Activated CD8-positive, alpha-beta memory T cell treated with anti-CD3 and anti-CD28 coated beads, Interleukin-2, amount 50 U/mL, for 24 hours (primary cell): ENCODE measurements around the gene CDKAL1.

ENCODE experiments used
- DNase-seq: peaks from one replicate; pipeline ENCODE4 v3.0.0-alpha.2; 2020; ENCODE audit errors: extremely low read depth

The CDKAL1 gene

DNA sequence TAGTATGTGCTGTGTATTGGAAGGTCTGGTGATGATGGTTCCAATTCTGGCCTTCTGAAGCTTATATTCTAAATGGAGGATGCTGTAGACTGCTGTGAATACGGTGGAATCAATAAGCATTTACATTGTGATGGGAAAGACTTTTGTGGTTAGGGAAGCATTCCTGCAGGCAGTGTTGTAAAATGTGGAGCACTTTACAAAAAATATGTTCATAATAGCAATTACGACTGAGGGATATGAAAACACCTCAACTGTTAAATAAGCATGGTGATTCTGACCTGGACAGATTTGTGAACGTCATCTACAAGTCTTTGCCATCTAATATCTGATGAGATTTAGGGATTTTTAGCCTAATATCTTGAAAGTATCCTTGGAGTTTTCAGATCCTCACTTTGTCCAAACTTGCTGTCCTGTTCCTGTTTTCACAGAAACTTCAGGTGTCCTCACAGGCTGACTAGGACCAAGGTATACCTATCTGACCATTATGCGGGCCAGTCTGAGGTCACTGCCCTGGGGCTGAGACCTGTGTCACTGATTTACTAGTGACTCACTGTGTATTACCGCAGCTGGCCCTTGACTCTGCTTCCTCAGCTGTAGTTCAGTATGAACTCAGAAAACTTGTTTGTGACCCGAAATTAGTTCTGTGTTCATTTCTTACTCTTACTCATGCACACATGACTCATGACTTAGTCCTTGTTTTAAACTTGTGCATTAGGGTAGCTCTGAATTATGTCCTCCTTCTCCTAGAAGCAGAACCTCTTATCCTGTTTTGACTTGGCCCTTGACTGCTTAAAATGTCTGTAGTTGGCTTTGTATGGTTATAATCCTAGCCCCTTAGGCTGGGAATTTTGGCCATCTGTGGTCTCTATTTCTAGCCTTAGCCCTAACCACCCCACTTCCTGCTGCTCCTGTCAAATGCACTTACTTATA lies 343.0 kb downstream of the CDKAL1 start:
- no peak for DNase-seq

DNA sequence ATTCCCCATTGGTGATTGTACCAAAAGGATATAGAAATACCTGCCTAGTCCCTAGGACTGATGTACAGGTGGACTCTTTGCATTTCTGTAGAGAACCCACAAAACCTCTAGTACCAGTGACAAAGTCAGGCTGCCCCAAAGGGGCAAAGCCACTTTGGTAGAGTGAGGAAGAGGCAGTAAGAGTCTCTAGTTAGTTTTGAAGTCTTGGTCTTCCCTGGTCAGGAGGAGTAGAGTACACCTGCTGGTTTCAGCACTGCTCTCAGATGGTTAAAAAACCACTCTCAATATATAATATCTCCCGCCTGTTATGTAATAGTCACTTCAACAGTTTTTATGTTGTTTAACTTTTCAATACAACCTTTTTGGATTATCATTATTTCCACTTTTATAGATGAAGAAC lies 344.9 kb downstream of the CDKAL1 start:
- no peak for DNase-seq

DNA sequence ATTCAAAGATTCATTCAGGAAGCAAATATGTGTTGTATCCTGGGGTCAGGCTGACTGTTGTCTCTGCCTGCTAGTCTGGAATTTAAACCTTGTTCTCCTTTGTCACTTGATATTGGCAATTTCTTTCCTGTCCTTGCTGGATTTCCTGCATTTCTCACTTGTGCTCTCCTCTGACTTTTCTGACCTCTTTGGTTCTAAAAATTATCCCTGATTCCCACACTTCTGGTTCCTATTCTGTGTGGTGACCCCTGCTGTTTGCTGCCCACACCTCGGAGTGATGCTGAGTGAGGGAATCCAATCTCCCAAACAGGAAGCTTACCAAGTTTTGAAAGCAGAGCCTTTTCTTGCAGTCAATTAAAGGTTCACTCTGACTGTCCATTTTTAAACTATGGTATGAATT lies 345.3 kb downstream of the CDKAL1 start:
- no peak for DNase-seq

DNA sequence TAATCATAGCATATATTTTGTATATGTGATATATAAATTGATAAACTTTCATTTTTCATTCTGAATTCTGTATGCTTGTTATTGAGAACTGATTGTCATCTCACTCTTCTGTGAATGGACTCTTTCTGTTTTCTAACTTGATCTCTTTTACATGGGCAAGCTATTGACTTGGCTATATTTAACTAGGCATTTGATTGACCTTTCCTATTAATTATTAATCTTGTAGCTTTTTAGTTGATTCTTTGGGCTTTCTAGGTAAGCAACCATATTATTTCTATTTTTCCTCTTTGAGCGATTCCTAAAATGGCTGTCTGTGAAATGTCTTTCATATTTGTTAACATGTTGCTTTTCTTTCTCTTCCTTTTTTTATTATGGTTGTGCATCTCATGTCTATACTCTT lies 347.1 kb downstream of the CDKAL1 start:
- no peak for DNase-seq

DNA sequence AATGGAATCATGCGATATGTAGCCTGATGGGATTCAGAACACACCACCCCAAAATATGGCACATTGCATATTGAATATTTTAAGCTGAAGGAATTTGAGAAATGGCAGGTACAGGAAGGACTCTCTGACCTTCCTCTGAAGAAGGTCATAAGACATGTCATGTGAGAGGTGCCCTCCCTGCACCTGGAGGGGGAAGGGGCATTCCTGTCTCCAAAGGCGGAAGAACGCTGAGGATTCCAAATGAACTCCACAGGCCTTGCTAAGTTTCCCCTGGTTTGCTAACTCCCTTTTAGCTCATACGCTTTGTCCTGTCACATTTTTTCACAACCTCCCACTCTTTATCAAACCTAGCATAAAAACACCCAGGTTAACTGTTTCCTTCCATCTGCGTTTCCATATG lies 347.8 kb downstream of the CDKAL1 start:
- DNase-seq = no peak

DNA sequence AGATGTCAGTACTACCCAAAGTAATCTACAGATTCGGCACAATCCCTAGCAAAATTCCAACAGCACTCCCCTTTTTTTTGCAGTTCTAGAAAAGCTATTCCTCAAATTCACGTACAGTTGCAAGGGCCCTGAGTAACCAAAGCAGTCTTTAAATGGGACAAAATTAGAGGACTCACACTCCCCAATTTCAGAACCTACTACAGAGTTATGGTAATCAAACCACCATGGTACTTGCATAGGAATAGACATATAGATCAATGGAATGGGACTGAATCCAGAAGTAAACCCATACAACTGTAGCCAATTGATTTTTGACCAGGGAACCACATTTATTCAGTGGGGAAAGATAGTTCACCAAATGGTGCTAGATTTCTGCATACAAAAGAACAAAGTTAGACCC lies 350.8 kb downstream of the CDKAL1 start:
- DNase-seq = no peak

DNA sequence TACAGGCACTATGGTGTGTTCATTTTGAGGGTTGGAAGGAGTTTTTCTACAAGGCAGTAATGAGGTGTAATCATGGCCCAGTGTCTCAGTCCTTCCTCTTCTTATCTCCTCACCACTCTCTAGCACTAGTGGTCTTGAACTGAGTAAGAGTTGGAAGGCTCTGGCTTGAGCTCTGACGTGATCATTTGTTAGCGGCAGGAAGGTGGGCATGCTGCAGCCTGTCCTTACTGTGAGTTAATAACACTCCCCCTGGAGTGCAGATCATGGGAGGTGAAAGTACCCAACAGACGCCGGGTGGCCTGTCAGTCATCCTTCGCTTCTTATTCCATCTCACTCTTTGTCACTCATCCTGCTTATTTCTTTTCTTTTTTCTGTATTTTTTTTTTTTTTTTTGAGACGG lies 356.9 kb downstream of the CDKAL1 start:
- DNase-seq = no peak

DNA sequence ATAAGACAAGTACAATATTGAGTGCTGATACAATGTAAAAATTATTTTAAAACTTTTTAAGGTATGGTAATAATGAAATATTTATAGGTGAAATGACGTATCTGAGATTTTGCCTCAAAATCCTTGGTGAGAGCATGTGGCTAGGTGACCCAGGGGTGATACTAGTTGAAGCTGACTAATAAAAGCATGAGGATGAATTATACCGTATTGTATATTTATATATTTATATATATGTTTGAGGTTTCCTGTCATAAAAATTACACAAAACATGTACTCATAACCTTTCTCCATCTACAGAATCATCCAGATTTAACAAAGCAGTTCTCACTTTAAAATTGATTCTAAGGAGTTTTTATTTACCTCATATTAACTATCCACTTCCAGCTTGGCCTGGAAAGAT lies 358.1 kb downstream of the CDKAL1 start:
- no peak for DNase-seq

DNA sequence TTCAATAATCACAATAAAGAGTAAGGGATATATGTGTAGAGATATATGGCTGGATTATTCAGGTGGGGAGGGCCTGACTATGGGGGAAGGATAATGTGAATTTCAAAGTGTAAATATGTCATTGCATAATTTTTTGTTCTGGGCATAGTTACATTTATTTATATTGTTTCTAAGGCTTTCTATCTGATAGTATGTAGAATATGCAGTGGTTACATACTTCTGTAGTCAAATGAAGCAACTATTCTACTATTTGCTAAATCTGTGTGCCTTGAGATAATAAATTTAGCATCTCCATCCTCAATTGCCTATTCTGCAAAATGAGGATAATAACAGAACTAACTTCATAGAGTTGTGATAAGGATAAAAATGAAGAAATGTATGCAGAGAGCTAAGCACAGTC lies 359.2 kb downstream of the CDKAL1 start:
- no peak for DNase-seq

DNA sequence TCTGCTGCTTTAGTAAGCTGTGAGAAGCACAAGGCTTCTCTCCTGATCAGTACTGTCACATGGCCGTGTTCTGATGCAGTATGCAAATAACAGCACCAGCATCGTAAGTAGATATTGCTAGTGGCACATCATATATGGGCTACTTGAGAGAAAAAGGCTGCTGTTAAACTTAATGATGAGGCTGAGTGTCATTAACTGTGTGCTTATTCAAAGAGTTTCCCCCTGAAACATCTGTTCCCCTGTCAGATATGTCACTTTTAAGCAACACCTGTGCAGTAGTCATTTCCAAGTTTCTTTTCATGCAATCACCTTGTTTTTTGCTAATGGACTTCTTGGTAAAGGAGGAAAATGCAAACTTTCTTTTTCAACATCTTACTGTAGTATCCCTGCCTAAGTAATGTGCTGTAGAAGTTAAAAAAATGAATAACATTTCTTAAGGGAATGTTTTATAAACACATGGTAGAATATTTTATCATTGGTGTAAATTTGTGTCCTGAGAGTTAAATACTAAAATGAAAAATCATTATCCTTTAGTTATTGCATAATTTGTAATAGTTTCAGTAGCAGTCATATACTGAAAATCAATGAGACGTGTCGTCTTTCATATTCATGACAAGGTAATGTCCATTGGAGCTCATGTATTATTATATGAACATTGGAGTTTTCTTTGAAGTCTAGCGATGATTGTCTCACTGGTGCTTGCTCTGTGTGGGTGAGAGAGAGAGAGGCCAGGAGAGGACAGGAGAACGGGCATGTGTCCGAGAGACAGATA lies 366.3 kb downstream of the CDKAL1 start:
- no peak for DNase-seq

DNA sequence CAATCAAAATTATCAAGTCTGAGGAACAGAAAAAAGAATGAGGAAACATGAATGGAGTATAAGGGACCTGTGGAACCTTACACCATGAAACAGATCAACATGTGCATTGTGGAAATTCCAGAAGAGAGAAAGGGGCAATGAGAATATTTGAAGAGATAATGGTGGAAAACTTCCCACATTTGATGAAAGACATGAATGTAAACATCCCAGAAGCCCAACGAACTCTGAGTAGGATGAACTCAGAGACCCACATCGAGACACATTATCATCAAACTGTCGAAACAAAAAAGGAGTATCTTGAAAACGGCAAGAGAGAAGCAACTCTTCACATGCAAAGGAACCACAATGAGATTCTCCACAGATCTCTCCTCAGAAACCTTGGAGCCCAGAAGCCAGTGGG lies 371.1 kb downstream of the CDKAL1 start:
- DNase-seq = no peak

DNA sequence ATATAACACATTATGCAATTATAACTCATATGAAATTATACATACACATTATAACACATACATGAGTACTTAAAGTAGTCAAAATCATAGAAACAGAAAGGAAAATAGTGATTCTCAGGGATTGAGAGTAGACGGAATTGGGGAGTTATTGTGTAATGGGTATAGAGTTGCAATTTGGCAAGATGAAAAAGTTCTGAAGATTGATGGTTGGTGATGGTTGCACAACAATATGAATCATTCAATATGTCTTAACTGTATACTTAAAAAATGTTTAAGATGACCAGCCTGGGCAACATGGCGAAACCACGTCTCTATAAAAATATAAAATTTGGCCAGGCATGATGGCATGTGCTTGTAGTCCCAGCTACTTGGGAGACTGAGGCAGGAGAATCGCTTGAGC lies 372.7 kb downstream of the CDKAL1 start:
- no peak for DNase-seq

DNA sequence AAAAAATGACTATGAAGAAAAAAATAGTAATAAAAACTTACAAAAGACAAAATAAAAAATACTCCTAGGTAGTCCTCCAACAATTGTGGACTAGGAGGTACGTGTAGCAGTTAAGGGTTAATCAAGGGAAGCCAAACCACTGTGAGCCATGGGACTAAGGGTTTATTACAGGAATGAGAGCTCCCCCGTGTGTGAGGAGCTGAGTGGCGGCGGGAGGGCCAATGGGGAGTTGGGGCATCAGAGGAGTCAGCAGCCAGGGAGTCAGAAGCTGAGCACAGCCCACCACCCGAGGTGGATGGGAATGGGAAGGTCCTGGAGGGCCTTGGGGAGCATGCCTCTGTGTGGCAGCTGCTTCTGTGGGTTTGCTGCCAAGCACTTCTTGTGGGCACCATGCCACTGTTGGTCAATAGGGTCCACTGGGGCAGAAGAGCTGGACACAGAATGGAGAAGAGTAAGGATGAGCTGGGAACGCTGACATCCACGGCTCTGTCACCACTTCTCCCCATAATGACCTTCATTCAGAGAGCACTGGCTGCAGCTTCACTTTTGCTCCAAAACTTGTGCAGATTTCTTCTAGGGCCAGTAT lies 373.3 kb downstream of the CDKAL1 start:
- no peak for DNase-seq

DNA sequence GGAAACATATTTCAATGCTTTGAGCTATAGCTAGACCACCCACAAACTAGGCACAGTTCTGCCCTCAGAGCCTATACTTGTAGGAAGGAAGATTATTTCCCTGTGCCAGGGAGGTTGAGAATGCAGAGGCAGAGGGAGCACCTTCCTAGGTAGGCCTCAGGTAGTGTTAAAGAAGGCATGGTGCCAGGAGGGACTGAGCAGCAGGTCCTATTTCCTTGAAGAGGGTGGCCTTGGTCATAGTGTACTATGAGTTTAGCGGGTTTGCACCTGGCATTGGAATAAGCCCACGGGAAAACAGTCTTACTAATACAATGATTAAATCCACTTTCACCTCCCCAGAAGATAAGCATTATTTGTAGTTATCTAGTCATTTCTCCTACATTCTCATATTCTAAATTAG lies 375.4 kb downstream of the CDKAL1 start:
- DNase-seq = no peak

DNA sequence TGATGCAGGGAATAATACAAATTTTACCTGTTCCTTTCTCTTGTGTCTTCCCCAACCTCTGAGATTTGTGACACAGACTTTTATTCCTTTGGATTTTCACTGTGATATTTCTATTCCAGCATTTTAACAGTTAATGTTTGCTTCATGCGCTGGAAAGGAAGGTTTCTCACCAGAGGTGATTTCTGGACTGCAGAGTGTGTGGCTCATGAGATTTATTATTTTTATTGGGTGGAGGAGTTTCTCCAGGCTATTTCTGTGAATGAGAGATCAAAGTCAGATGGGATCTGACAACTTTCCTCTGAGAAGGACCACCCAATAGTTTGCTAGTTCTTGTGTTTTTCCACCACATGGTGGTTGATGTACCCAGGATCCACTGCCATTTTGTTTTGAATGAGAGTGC lies 377.5 kb downstream of the CDKAL1 start:
- no peak for DNase-seq

DNA sequence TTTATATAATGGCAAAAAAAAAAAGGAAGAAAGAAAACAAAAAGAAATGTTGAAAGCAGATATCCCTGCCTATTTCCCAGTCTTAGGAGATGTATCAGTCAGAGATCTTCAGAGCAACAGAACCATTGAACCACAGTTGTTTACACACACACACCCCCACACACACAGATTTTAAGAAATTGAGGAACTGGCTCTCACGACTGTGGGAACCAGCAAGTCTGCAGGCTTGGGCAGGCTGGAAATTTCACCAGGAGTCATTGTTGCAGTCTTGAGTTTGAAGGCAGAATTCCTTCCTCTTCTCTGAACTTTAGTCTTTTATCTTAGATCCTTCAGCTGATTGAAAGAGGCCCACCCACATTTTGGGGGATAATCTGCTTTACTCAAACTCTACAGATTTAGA lies 380.9 kb downstream of the CDKAL1 start:
- no peak for DNase-seq

DNA sequence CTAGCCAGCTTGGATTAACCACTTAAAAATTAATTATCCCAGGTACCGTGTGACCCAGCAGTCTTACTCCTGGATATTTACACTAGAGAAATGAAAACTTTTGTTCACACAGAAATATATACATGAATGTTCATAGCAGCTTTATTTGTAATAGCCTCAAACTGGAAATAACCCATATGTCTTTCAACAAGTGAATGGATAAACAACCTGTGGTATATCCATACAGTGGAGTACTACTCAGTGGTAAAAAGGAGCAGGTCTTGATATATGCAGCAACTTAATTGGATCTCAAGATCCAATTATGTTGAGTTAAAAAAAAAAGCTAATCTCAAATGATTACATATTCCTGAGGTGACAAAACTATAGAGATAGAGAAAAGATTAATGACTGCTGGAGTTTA lies 381.4 kb downstream of the CDKAL1 start:
- DNase-seq = no peak

DNA sequence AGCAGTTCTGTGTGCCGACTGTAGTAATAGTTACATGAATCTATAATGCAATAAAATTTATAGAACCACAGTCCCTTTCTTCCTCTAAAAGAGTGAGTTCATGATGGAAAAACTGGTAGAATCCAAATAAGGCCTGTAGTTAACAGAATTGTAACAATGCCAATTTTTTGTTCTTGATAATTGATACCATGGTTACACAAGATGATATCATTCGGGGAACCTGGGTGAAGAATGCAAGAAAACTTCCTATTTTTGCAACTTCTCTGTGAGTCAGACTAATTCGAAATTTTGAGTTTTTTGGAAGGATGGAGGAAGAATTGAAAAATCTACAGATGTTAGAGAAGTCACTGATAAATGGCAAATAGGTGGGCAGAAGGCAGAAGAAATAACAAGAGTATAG lies 381.8 kb downstream of the CDKAL1 start:
- DNase-seq = no peak

DNA sequence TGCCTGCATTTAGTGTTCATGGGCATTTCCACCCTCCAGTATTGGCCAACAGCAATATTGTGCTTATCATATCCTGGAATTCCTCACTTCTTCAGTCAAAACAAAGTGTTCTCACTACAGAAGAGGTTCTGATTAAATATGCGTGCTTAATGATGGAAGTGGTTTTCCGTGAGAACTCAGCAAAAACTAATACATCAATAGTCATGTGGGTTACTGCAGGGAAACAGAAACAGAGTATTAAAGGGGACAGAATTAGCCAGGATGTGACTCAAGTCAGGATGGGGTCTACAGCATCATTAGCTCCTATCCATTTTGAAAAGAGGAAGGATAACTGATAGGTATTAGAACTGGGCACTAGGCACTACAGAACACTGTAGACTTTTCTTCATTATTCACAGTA lies 384.6 kb downstream of the CDKAL1 start:
- no peak for DNase-seq

DNA sequence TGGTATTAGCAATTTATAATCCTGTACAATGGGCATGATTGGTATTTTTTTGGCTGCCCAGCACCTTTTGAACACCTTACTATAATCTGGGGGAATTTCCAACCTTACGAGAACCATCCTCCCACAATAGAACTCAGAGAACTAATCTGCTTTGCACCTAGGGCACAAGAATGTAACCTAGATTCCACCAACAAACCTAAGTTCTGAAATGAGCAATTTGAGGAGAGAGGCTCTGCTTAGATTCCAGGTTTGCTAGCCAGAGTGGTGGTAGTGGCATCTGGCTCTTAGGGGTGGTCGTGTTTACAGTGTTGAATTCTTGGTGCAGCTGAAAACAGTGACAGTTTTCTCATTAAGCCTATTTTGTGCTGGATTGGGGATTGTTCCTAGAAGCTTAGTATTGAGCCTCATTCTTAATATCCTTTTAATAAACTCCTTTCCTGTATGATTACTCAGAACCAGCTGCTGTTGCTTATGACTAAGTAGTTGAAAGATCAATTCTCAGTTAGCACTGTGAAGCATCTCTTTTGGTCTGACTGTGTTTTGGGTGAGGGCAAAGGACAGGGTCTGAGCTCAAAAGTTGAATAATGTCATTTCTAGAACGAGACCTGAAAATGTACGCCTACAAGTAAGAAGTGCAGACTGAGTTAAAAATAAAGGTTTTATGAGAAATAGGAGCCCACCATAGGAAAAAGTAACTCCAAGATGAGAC lies 385.6 kb downstream of the CDKAL1 start:
- DNase-seq = no peak

DNA sequence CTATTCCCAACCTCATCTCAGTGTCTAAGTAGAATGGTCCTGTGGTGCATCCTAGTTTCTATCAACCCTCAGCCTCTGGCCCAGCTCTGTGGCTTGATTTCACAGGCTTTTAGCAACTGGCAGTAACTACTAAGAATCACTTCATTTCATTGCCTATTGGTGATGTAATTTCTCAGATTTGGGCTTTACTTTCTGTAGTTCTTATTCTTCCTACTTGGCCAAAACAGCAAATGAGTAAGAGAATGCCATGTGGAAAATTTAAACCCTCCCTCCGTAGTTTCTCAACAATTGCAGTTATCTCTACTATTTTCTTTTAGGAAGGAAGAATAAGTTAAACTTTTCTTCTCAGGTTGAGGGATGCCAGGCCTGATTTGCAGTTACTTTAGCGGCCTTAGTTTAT lies 387.3 kb downstream of the CDKAL1 start:
- no peak for DNase-seq

DNA sequence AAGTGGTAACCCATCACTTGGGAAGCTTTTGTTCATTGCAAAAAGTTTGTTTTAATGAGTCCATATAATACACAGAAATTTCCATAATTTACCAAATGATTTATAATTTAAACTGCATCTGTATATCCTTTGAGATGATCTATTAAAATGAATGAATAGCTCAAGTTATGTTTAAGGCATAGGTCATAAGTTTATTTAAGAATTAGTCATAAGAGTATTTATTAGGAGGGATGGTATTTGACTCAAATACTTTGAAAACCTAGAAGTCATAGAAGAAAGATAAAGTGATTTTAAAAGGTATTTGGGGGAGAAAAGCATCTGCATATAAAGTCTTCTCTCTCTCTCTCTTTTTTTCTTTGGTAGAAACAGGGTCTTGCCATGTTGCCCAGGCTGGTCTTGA lies 388.5 kb downstream of the CDKAL1 start:
- no peak for DNase-seq
